ENCODE results near the gene PDSS1.

PDSS1 gene

DNA sequence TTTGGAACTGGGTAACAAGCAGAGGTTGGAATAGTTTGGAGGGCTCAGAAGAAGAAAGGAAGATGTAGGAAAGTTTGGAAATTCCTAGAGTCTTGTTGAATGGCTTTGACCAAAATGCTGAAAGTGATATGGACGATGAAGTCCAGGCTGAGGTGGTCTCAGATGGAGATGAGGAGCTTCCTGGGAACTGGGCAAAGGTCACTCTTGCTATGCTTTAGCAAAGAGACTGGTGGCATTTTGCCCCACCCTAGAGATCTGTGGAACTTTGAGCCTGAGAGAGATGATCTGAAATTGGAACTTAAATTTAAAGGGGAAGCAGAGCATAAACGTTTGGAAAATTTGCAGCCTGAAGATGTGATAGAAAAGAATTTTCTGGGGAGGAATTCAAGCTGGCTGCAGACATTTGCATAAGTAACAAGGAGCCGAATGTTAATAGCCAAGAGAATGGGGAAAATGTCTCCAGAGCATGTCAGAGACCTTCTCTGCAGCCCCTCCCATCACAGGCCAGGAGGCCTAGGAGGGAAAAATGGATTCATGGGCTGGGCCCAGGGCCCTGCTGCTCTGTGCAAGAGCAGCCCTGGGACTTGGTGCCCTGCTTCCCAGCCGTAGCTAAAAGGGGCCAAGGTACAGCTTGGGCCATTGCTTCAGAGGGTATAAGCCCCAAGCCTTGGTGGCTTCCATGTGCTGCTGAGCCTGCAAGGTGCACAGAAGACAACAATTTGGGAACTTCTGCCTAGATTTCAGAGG, 3.6 kb downstream of the PDSS1 start:
- no peak for DNase-seq

DNA sequence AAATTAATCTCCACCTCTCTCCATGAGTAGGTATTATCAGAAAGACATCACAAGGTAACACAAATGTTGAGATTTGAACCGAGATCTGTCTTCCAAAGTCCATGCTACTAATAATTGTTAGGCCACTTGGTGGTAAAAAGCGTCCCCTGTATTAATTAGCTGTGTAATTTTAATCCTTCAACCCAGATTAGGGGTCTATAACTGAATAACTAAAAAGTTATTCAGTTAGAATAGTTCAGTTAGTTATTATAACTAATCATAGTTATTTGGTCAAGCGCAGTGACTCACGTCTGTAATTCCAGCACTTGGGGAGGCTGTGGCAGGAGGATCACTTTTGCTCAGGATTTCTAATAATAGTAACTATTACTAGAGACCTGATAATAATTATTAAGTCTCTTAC, 5.6 kb downstream of the PDSS1 start:
- no peak for DNase-seq

DNA sequence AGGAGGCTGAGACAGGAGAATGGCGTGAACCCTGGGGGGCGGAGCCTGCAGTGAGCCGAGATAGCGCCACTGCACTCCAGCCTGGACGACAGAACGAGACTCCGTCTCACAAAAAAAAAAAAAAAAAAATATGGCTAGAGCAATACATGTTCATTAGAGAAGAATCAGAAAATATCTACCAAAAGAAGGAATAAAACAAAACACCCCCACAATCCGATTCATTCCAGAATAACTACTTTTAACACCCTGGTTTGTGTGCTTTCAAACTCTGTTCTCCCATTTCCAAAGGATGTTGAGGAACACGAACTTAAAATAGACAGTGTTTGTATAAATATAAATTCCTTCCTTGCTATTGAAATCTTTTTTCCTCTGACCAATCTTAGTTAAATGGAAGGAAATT, 6.5 kb downstream of the PDSS1 start:
- no peak for DNase-seq

DNA sequence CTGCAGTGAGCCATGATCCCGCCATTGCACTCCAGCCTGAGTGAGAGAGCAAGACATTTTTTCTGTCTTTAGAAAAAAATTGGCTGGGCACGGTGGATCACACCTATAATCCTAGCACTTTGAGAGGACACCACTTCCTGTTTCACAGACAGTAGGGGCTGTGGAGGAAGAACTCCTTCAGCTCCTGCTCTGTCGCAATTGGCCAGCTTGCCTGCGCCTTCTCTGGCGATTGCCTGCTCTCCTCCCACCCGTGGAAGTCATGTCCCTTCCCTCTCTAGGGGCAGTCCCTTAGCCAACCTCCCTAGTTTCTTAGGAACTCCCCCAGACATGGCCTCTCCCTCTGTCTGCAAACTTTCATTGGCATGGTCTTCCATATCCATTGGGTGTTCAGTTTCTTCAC, 8.7 kb downstream of the PDSS1 start:
- no peak for DNase-seq

DNA sequence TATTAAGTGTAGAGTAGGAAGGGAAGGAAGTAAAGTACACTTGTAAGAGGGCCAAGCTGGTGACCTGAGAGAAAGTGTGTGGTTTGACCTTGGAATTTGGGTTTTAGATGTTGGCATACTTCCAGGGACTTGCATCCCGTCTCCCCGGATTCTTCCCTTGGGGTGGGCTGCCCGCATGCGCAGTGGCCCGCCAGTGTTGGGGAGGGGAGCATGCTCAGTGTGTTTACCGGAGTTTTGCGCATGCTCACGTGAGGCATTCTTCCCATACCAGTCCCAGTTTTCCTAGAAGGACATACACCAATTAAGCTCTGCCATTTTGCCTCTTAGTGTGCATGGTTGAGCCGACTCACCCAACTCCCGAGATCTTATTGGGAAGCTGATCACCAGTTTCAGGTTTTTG, 9.4 kb downstream of the PDSS1 start:
- no peak for DNase-seq

DNA sequence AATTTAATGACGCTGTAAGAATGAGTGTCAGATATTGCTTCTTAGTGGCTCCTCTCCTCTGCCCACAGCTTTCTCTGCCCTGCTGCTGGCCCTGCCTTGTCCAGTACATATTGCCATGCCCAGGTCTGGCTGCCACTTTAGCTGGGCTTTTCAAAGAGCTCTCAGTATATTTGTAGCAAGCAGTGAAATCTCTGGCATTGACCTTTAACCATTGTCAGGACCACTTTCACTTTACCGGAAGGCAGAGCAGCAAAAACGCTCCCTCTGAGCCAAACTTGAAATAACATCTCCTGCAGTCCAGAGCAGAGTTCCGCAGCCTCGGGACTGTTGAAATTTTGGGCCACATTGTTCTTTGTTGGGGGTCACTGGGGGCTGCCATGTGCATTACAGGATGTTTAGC, 13.8 kb downstream of the PDSS1 start:
- no peak for DNase-seq

DNA sequence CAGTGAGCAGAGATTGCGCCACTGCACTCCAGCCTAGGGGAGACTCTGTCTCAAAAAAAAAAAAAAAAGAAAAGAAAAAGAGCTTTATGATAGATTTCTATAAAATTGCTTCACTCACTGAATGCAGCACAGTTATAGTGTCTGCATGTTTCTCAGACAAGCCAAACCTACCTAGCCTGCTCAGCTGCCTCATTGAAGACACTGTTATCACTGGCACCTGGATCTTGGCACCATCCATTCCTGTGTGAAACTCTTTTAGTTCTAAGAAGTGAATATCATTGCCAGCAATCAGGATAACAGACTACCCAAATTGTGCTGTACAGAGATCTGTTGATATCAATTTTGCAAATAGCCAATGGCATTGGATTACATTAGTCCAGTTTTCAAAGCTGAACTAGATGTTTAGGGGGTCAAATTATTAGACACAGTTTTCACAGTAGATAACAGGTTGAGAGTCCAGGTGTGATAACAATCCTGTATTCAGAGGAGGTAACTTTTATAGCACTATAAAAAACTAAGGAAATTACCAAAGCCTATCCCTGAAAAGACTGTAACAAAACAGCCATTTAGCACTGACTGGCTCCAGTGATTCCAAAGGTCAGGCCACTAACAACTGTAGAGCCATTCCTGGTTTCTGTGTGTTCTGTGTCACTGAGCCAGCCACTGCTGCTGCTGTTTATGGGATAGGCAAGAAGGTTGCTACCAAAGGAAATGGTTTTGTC, 17.1 kb downstream of the PDSS1 start:
- DNase-seq = no peak

DNA sequence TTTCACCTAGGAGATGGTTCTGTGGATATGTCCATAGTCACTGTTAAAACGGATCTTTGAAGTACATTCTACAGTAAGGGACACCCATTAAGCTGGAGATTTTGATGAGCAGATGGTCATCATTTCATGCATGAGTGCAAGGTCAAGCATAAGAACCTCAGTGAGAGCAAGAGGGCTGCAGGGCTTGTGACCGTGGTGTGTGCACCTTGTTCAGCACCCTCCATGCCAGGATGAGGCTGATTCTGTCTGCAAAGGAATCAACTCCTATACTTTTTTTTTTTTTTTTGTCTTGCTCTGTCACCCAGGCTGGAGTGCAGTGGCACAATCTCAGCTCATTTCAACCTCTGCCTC, 17.6 kb downstream of the PDSS1 start:
- no peak for DNase-seq

DNA sequence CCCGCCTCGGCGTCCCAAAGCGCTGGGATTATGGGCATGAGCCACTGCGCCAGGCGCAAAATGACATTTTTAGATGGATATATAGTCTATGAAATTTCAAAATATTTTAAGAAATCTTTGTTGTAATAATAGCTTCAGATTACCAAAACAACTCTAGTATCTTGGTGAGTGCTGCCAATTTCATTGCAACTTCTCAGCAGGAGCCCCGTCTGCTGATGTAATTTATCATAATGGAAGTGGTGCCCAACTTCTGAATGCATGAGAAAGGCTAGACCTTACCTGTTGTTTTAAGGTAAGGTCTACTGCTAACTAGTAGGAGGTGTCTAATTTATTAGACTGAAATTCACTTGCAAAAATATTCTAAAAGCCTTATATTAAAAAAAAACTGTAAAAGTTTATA, 20.0 kb downstream of the PDSS1 start:
- no peak for DNase-seq

DNA sequence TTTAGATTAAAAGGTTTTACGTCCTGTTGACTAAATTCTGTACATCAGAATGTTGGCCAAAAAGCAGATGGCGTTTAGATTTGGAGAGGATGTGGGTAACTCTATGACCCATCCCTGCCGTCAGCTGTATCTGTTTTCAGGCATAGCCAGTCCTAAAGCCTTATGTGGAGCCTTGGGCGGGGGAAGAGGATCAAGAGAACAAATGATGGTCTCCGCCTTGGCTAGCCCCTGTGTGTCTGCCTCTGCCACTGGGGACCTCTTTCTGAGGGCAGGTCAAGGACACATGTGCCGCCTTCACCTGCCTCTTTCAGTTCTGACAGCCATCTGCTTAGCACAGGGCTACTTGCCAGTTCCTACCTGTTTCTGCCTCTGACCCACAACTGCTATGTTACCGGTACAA, 24.1 kb downstream of the PDSS1 start:
- DNase-seq = no peak

DNA sequence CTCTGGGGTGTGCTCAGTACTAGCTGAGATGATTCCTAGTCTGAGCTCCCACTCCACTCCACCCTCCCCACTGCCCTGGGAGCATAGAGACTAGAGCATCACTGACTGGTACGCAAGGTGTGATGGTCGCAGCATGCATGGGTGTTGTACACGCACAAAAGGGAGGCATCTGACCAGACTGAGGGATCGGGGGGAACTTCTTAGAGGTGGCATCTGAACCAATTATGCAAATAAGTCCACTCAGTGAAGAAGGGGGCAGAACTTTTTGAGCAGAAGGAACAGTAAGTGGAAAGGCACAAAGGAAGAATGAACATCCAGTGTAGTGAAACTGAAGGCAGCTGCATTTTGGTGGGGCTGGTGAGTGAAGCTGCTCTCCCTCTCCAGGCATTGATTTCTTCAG, 25.5 kb downstream of the PDSS1 start:
- DNase-seq = no peak

DNA sequence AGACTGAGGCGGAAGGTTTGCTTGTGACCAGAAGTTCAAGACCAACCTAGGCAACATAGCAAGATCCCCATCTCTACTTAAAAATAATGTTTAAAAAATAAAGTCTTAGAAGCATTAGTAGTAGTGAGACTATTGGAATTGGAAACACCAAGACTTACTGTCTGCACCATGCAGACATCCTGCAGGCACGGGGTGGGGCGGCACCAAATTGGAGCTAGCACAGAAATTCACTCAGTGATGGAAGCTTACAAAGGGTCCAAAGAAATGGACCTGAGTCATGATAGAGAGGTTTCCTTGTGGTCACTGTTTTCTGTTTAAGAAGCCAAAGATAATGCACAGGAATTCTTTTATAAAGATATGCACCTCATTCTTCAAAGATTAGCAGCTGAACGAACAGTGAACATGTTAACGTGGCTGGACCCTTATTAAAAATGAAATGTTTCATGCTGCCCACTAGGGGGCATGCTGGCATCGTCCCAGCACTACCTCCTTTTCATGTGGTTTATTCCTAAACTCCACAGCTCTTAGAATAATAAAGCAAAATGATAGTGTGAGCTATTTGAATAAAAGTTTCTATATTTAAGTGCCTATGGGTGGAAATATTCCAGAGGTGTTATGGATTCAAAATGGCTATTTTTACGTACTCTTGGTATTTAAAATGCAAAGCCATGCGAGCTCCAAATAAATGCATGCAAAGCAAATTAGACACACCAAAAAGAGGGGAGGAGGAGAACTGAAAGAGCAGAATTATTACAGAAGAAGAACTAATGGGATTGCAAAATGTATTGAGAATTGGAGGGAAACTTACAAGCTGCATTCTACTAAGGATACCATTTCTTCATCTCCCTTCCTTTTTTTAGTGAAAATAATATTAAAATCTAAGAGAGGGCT, 28.6 kb downstream of the PDSS1 start:
- no peak for DNase-seq

DNA sequence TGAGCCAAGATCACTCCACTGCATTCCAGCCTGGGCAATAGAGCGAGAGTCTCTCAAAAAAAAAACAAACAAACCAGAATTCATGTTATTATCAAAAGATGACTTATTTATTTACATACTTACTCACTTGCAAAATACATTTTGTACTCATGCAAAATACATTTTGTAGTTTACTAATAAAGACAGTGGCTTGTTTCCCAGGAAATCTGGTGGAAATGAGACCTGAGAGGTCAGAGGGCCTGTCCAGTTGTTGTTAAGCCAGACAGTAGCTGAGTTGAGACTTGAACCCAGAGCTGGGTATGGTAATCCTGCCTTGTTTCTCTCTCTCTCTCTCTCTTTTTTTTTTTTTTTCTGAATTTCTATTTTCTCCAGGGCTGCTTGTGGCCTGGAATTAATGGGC, 29.5 kb downstream of the PDSS1 start:
- no peak for DNase-seq

DNA sequence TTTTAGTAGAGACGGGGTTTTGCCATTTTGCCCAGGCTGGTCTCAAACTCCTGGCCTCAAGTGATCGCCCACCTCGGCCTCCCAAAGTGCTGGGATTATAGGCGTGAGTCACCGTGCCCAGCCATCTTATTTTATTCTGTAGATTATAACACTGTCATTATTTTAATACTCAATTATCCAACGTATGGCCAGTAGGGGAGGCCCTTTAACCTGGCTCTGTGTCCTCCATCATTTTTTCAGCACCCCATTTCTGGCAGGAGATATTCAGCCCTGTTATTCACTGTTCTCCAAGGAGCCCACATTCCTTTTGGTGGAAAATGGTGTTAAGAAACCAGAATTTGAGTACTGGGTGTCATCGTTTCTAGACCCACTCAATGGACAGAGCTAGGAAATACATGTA, 31.5 kb downstream of the PDSS1 start:
- DNase-seq = no peak

DNA sequence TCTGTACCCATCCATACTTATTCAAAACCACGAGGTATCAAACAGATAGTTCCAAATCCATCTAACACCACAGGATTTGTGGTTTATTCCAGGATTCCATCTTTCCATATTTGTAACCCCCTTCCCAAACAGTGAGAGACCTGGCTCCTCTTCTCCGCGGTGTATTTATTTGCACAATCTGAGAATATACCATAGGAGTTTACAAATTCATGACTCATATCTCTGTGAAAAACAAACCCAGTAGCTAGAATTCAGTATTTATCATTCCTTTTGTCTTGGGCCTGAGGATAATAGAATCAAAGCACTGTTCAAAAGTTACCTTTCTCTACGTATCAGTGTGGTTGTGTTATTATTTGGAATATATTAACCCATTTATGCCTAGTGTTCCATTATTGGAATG, 31.9 kb downstream of the PDSS1 start:
- DNase-seq = no peak

DNA sequence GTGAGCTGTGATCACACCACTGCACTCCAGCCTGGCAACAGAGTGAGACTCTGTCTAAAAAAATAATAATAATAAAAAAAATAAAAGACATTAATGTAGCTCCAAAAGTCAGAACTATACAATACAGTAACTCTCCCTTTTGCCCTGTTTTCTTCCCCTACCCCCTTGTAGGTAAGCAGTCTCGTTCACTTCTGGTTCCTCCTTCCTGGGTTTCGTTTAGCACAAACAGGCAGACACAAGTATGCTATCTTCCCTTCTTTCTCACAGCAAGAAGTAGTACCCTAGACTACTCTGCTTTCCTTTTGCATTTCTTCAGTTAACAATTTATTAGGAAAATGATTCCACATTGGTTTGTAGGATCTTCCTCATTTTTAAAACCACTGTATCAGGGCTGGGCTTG, 33.1 kb downstream of the PDSS1 start:
- no peak for DNase-seq

DNA sequence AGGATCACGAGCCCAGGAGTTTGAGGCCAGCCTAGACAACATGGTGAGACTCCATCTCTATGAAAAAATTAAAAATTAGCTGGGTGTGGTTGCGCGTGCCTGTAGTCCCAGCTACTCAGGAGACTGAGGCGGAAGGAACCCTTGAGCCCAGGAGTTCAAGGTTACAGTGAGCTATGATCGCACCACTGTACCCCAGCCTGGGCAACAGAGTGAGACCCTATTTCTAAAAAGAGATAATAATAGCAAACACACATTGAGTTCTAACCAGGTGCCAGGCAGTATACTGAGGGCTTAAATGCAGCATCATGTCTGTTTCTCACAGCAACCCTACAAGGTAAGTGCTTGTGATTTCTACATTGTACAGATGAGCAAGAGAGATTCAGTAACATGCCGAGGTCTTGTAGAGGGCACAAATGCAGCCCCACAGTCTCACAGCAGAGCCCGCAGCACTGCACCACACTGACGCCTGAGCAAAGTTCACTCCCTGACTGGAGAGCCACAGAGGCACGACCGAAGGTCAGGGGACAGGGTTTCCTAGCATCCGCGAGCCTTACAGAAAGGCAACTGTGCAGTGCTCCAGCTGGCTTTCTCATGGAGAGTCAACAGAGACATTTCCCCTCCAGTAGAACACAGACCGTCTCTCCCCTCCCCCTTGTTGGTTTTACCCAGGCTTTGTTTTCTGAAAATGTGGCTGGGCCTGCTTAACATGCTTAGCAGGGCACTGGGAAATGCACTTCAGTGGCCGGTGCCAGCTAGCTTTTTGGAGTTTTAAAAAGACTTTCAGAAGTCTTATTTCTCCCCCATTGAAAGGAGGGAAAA, 36.5 kb downstream of the PDSS1 start:
- DNase-seq = no peak

DNA sequence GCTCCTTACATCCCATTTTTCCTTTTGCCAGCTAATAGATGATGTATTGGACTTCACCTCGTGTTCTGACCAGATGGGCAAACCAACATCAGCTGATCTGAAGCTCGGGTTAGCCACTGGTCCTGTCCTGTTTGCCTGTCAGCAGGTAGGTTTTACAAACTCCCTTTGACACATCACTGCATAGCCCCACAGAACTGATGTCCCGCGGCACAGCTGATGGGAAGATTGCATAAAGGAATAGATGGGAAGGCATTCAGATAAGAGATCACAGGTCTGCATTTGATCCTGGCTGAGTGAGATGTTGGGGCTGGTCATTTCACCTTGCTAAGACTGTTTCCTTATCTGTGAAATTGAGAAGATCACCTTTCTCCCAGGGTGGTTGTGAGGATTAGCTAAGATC, 37.9 kb downstream of the PDSS1 start:
- no peak for DNase-seq

DNA sequence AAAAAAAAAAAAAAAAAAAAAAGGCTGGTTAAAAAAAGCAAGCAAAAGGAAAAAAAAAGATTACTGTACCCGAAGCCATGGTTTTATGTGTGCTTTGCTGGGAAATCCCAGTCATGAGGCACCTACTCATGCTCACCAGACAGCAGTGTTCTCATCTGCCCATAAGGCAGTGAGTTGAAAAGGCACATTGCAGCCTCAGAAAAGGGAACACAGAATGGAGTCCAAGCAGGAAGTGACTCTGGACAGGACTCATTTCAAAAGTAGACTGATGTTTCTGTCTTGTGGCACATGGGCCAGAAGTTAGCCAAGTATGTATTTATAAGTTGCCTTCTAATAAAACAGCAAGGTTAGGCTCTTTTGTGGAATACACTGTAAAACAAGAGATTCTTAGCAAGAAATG, 40.2 kb downstream of the PDSS1 start:
- DNase-seq = no peak

DNA sequence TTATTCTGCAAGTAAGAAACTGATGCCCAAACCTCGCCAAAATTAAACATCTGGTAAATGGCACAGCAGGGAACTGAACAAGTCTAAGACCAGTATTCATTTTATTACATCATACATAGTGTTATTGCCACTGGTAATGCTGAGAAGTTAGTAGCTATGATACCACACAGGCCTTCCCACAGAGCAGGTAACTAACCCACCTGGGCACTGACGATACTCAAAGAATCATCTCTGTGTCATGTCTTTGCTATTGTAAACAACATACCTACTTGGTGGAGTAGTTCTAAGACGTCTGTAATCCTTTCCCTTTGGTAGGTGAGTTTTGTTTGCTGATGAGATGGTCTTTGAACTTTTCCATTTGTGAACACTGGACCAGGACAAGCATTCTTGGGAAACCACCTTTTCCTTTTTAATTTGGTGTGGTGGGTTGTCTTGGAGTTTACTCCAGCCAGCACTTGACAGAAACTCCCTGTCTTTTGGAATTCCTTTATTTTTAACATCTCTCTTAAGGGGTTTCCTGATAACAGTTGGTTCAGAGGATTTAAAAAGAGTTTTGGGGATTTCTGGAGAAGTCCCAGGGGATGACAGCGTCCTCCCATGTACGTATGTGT, 40.9 kb downstream of the PDSS1 start:
- no peak for DNase-seq

DNA sequence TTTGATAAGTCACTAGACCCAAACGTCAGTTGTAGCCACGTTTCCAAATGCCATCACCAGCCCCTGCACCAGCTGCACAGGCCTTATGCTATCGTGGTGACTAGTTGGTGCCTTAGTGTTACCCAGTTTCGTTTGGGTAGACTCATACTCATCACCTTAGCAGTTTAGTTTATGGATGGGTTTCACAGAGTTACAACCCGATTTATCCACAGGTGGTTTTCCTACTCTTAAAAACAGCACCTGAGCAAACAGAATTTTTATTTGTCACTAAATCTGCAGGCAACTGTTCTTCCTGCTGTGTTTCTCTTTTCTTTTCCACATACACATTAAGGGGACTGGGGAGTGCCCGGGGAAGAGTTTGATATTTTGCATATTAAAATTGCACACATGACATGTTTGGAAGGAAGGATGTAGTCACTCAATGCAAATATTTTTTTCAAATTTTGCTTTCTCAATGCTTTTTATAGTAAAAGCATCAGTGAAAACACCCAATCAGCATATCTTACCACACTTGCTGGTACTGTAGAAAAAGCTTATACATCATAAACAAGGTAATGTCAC, 41.6 kb downstream of the PDSS1 start:
- no peak for DNase-seq

DNA sequence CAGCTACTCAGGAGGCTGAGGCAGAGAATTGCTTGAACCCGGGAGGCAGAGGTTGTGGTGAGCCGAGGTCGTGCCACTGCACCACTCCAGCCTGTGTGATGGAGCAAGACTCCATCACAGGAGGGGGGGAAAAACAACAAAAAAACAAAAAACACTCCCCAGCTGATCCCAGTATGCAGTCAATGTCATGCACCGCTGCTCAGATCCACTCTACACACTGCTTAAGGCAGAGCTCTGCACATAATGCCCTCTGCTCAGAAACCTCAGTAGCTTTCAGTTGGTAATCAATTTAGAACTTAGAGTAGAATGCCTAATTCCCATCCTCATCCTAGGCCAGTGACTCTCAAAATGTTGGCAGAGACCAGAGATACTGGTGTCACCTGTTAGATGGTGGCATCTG, 43.9 kb downstream of the PDSS1 start:
- DNase-seq = no peak

Measured in T1000 (cell line).